NT2/D1 (cell line): Measurements from ENCODE around the gene TGFBR2.

Experiments
- YY1 ChIP-seq: IDR thresholded peaks from 2 replicates; pipeline ENCODE4 v1.6.1; 2011; ENCODE audit not compliant: insufficient read length, insufficient read depth
- ZNF274 ChIP-seq: IDR thresholded peaks from 2 replicates; pipeline ENCODE4 v1.6.1; 2011; ENCODE audit warnings: mild to moderate bottlenecking, low read depth, low read length

DNA sequence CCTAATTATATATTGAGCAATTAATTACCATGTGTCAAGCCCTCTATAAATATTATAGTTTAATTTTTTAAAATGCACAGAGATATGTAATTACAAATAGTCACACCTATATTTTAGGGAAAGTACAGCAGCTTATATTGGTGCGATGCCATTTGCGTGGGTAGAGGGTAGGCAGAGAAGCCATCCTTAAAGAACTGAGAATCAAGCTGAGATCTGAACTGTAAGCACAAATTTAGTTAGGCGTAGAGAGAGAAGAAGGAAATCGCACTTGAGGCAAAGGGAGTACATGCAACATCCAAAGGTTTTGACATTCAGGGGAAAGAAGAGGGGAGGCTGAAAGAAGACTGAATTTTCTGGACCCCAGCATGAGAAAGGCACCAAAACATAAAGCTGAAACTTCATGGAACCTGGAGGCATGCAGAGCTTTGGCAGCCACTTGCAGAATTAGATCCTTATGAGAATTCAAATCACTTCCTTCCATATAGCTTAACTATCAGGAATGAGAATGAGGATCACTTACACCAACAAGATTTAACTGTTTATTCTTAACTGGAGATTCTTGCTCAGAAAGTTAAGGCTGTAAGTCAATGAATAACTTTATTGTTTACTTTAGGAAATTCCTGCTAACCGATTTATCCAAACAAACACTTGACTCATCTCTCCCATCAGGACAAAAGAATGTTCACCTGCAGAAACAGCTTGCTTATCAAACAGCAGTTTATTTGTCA lies 114.3 kb downstream of the TGFBR2 start:
- no peak for TF ChIP-seq ZNF274
- TF ChIP-seq YY1, result no peak
